ENCODE results near the gene PTPRJ.
A peak's percentile ranks its signal among the peaks of the same experiment; 100 is the strongest.

The PTPRJ gene

DNA sequence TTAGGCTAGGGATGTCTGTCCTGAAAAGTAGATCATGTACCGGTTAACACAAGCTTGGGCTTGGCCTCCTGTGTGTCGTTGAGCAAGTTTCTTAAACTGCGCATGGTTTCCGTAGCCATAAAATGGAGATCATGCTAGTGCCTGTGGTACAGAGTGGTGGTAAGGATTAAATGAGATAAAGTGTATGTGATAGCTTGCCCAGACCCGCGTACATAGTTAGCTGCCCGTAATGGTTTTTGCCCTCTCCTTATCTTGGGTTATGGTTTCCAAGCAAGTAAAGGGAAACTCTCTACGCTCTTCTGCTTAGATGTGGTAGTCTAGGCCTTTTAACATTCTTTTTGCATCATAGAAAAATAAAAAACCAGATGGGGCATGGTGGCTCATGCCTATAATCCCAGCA lies 11.0 kb upstream of the PTPRJ start:
- no peak for DNase-seq

DNA sequence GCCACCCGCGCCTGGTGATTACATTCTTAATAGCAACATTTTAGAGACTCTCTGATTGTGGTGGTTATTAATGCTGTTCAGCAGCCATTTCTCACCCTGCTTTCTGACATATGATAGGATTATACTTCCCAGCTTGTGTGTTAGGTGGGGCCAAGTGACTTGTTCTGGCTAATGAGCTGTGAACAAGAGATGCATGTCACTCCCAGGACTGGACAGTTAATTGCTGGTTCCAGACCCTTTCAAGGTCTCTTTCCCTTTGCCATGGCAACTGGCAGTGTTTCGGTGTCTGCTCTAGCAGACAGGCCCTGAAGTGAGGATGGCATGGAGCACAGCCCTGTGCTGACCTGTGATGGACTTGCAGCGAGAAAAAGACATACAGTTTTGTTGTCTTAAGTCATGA lies 8.9 kb upstream of the PTPRJ start:
- no peak for DNase-seq

DNA sequence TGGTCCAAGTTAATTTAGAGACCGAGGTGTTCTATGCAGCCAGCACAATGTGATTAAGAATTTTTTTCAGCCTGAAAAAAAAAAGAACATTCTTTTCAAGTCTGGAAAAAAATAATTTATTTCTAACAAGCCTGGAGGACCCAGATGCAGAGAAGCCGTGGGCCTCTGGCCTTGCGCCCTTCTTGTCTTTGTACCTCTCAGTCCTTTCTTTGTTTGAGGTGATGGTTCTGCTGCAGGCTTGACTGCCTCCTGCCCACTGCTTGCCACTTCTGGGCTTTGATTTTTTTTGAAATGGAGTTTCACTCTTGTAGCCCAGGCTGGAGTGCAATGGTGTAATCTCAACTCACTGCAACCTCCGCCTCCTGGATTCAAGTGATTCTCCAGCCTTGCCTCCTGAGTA lies 7.2 kb upstream of the PTPRJ start:
- DNase-seq, result no peak

DNA sequence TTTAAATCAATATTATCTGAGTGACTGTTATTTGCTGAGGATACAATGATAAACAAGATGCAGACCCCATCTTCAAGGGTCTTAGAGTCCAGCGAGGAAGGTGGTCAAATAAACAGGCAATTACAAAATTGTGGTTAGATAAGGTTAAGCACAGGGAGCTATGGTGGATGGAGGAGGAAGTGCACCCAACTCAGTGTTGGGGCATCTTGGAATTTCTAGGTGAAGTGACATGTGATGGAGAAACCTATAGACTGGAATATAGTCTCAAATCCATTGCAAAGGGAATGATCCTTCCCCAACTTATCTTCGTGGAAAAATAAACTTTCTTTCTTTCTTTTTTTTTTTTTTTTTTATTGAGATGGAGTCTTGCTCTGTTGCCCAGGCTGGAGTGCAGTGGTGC lies 3.4 kb upstream of the PTPRJ start:
- no peak for DNase-seq

DNA sequence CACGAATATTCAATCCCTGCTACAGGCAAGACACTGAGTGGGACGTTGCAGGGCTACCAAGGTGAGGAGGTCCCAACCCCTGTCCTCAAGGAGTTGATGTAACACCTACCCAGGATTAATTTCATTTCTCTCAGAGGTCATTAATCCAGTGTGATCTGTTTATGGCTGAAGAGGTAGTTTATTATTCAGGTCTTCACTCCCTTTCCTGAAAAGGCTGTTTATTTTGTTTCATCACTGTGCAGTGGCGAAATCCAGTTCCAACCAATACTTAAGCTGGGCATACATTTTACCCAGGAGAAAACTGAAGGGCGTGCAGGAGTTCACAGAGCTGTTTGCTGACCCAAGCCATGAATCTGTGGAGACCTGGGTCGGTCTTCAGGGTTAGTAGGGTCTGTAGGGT lies 2.7 kb upstream of the PTPRJ start:
- DNase-seq, result no peak

DNA sequence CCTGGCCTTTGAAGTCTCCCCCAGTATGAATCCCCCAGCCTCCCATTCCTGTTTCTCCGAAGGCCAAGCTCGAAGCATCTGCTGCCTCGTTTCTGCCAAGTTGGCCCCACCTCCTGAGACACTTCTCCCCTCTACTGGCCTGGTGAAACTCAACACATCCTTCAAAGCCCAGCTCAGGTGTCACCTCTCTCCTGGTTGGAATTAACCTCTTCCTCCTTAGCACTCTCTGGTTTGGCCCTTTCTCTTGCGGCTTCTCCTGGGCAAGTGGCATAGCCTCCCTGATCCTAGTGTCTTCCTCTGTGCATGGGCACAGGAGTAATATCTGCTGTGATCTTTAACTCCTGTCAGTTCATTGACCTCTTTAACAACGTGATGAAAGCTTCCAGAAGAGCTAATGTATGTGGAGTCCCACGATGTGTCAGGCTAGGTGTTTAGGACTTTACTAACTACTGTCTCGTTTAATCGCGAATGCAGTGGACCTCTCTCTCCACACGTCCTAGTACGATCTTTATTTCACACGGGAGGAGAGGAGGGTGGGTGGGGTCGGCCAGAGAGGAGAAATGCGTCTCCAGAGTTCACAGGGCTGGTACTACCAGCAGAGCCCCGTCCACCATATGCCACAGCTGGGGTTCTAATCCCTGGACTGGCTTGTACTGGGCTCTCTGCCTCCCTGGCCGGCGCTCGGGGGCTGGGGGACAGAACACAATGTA lies 826 bp upstream of the PTPRJ start:
- no peak for DNase-seq

DNA sequence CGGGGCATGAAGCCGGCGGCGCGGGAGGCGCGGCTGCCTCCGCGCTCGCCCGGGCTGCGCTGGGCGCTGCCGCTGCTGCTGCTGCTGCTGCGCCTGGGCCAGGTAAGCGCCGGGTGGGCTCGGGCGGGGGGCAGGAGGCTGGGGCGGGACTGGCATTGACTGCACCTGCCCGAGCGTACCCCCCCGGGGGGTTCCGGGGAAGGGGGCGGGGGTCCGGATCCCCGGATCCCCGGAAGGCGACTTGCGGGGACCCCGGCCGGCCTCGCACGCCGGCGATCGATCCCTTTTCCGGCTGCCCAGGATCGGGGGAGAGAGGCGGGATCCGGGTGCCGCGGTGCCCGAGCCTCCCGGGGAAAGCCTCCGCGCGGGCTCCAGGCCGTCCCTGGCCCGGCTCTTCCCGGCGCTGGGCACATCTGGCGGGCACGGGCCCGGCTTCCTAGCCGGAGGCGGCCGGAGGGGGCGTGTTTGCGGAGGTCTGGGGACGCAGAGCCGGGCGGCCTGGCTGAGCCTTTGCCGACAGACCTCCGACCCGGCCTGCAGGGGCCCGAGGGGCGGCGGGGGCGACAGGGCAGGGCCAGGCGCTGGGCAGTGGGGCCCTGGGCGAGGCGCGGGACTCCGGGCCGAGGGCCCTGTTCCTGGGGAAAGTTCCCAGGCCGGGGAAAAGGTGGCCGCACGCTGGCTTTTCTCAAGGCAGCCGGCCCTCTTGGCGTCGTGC lies 705 bp downstream of the PTPRJ start:
- DNase-seq, result peak; percentile 40 to 46

DNA sequence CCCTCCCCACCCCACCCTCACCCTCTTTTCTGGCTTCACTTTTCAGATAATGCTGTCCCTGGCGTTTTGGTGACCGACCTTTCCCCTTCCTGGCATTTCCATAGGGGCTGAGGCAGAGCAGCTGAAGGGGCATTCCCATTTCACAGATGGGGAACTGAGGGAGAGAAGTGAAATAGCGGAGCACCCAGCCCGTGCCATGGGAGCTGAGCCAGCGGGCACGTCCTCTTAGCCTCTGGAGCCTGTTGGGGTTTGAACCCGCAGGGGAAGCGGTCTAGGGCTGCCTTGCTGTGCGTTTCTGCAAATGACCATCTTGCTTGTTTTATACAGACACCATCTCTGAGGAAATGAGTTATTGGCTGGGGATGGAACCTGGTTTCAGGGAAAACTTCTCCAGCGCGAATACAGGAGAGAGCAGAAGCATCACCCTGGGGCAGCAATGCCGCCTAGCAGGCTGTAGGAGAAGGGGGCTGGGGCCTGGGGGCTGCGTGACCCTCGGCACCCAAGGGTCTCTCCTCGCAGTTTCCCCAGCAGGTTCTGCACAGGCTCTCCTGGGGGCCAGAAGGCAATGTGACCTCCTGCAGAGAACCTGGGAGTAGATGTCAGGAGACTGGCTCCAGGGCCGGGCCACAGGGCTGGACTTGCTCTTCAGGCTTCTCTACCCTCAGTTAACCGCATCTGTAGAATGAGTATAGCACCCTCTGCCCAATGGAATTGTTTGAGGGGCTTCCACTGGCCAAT lies 1.5 kb downstream of the PTPRJ start:
- peak in 1 of 2 donors; percentile 36 for DNase-seq

DNA sequence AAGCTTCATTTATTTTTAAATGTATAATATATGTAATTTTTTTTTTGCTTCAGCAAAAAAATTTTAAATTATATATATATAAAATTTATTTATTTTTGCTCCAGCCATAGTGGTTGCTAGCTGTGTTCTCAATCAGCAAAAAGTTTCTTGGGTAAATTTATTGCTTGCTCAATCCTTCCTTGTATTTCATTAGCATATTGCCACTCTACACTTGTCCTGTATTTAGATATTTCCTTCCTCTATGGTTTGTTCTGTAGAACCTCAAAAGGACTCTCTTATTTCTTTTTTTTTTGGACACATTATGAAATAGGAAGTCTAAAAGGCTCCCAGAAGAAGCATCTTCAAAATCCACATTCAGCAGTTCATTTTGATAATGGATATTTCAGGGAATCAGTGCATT lies 2.3 kb downstream of the PTPRJ start:
- DNase-seq, result no peak

DNA sequence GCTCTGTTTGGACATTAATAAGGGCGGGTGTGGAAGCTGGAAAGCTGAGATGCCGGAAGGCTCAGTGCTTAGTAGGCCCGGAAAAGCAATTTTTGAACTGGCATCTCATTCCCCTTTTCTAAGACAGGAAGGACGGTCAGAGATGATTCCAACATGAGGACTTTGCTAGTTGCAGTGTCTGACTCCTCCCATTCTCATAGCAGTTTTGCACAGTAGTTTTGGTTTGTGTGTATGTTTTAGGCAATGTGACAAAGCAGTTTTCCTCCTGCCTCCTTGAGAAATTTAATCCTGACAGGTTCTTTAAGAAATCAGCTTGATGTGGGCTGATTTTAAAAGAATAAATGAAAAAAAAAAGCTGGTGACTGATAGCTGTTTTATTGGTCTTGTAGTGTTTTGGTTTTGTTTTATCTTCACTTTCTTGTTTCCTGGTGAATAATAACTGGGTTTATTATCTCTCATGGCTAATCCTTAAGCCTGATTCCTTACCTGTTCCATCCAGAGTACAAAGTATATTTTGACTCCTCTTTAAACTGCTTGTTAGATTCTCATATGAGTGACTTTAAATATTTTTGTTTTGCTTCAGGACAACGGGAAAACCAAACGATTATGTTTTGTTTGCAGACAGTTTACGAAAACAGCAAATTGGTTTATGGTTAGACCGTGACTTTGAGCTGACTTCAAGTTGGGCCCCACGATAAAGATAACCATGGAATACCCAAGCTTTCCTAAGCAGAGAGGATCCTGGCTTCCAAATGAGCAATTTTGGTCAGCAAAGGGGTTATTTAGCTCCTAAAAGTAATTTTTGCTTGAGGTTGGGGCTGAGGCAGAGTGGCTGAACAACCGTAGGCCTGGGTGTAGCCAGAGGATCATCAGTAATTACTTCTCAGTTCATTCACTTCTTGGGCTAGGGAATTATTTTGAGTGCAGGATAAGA lies 3.4 kb downstream of the PTPRJ start:
- no peak for DNase-seq

DNA sequence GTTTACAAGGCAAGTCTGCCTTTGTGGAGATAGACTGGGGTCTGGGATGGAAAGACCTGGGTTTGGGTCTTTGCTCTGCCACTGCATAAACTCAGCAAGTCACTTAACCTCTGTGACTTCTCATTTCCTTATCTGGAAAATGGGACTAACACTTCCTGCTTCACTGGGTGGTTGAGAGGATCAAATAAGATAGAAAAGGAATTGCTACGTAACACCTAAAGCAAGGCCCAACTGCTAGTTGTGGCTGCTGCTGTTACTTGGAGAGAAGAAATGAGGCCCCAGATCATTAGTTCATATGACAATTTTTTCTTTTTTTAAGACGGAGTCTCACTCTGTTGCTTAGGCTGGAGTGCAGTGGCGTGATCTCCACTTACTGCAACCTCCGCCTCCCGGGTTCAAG lies 5.9 kb downstream of the PTPRJ start:
- no peak for DNase-seq

DNA sequence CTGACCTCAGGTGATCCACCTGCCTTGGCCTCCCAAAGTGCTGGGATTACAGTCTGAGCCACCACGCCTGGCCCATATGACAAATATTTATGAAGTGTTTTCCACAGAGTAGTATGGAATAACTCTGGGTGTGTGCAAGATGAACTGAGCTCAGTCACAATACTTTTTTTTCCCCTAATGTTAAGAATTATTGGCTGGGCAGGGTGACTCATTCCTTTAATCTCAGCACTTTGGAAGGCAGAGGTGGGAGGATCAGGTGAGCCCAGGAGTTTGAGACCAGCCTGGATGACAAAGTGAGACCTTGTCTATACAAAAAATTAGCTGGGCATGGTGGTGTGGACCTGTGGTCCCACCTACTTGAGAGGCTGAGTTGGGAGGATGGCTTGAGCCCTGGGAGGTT lies 6.4 kb downstream of the PTPRJ start:
- DNase-seq, result no peak

DNA sequence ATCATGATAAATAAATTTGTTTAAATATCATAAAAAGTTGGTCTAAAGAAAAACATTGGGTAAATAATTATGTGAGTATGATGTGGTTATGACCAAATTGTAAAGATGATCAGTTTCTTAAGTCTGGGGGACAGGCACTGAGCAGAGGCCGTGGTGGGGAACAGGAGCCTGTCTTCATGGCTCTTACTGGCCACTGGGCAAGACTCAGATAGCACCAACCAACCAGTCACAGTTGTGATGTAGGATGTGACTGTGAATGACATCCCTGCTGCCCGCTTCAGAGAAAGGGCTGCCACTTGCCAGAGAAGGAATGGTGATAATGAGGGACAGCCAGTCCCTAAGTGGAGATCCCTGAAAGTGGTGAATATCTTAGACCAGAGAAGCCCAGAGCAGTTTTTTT lies 7.0 kb downstream of the PTPRJ start:
- DNase-seq, result no peak

DNA sequence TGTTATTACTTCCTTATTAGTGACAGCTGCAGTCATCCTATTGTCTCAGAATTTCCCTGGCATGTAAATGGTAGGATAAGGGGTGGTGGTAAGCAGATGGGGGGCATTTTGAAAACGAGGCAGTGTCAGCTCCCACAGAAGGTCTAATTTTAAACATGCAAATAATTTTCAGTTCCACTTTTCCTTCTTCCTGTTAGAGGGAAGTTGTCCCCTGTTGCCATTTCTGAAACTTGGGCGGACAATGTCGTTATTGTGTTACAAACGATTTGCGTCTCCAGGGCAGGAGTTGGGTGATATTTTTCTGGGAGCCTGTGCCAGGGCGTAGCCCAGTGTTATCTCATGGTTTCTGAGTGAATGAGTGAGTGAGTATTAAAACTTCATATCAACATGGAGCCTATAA lies 7.4 kb downstream of the PTPRJ start:
- DNase-seq, result no peak

DNA sequence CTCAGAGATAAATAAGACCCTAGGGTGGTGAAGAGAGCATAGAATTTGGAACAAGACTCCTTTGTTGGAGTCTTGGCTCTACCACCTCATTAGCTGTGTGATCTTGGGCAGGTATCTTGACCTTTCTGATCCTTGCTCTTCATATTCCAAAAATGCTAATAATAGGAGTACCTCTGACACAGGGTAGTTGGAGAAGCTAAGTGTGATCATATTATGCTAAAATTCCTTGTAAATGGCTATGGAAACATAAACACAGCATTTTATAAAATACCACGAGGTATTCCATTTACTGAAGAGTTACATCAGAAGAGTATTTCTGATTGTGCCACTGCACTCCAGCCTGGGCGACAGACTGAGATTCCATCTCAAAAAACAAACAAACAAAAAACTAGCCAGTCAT lies 9.4 kb downstream of the PTPRJ start:
- no peak for DNase-seq

DNA sequence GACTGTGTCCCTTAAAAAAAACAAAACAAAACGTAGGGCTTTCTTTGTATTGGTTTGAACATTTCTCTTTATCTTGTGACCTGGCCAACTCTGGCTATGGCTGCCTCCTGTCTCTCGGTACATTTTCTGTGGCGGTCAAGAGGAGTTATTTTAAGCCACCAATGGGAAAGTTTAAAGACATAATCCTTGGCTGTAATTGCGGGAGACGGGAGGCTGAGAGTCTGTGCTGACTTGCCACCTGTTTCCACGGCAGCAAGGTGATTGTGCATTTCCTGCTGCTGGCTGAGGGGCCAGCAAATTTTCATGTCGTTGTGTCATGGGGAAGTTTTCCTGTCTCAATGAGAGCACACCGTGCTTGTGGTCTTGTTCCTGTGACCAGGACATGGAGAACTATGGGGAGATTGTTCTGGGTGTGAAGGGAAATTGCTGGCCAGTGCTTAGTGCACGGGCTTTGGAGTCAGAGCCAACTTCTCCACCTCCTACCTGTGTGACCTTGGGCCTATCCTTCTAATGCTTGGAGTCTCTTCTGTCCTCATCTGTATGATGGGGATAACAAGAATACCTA lies 11.0 kb downstream of the PTPRJ start:
- no peak for DNase-seq

DNA sequence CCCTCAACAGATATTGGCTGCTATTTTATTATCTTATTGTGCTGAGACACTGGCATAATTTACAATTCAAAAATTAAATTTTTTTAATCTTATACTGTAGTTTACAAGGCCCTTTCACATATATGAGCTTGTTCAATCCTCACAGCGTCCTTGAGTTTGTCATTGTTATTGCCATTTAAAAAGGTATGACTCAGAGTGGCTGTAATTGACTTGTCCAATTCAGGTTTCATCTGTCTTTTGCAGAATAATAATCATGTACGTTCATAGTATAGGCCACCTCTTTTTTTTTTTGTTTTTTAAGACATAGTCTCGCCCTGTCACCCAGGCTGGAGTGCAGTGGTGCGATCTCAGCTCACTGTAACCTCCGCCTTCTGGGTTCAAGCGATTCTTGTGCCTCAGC lies 11.5 kb downstream of the PTPRJ start:
- no peak for DNase-seq

DNA sequence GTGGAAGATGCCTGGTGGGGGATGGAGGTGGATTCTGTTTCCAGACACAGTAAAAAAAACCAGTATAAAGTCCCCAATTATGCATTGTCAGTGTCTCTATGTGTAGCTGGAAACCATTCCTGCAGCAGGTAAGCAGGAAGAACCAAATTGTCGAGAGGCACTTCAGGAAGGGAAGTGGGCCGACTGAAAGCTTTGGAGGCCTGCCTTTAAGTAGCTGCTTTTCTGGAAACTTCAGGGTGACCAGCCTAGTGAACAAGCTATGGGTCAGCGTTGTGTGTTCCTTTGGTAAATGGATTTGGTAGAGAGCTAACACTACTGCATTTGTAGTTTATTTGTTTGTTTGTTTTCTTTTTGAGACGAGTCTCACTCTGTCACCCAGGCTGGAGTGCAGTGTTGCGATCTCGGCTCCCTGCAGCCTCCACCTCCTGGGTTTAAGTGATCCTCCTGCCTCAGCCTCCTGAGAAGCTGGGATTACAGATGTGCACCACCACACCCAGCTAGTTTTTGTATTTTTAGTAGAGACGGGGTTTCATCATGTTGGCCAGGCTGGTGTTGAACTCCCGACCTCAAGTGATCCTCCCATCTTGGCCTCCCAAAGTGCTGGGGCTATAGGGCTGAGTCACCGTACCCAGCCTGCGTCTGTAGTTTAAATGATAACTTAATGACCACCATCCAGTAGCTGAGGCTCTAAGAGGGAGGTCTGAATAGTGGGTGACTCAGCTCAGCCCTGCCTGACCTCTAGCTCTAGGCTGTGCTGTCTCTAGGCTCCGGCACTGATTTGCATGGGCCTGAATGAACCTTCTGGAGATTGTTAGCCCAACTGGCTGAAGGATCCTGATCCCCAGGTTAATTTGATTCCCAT lies 12.8 kb downstream of the PTPRJ start:
- DNase-seq, result no peak

DNA sequence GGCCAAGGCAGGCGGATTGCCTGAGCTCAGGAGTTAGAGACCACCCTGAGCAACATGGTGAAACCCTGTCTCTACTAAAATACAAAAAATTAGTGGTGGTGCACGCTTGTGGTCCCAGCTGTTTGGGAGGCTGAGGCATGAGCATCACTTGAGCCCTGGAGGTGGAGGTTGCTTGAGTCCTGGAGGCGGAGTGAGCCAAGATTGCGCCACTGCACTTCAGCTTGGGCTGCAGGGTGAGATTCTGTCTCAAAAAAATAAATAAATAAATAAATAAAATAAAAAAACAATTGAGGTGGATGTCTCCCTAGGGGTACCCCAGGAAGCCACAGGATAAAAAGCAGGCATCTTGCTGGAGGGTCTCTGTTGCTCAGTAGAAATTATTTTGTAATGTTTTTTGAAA lies 14.1 kb downstream of the PTPRJ start:
- DNase-seq, result no peak

DNA sequence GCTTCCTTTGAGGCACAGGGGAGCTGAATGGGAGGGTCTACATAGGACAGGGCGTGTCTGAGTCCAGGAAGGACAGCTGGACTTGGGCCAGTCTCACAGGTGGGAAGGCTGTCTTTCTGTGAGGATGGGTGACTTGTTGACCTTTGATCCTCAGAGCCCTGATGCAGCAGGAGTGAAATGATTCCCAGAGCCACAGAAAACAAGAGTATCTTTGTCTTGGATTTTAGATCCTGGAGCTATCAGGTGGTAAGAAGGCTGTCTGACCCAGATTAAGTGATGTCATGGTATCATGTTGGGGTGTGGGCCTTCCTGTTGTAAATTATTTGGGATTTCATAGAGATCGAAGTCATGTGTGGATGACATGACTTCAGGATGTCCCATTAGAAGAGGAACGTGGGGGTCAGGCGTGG lies 15.0 kb downstream of the PTPRJ start:
- no peak for DNase-seq

Data from stimulated activated CD4-positive, alpha-beta T cell treated with anti-CD3 and anti-CD28 coated beads, Interleukin-2, amount 100 ng/mL, for 24 hours (primary cell).